Rectal smooth muscle tissue (tissue), 1 donor: ENCODE results near the gene MFAP3.
"Not testable (repeated sequence)": the region's sequence is repeated elsewhere in the genome, so short reads cannot be mapped to it uniquely, and the experiment has no call there.

Source experiments
- H3K27ac ChIP-seq: one replicate; pipeline ENCODE4 v1.7.0; 2013; ENCODE audit warnings: low read depth, low read length, inconsistent platforms
- H3K27me3 ChIP-seq: one replicate; pipeline ENCODE4 v1.7.0; 2013; ENCODE audit warnings: low read length; ENCODE audit not compliant: control insufficient read depth, insufficient read depth
- H3K36me3 ChIP-seq: one replicate; pipeline ENCODE4 v1.7.0; 2013; ENCODE audit warnings: low read length; ENCODE audit not compliant: control insufficient read depth, insufficient read depth
- H3K4me1 ChIP-seq: one replicate; pipeline ENCODE4 v1.7.0; 2013; ENCODE audit warnings: low read length; ENCODE audit not compliant: control insufficient read depth, insufficient read depth
- H3K4me3 ChIP-seq: one replicate; pipeline ENCODE4 v1.7.0; 2013; ENCODE audit warnings: low read length
- H3K9ac ChIP-seq: one replicate; pipeline ENCODE4 v1.7.0; 2013; ENCODE audit warnings: low read length

The MFAP3 gene

GRCh38 chr5:154038707-154039457, at the start of gene MFAP3, which contains the start of gene FAM114A2:
Gene MFAP3, plus strand, starts transcription at chr5:154038967. Its CDS starts 10,756 bp downstream, at chr5:154049723.
Gene FAM114A2, minus strand, starts transcription at chr5:154038910. Its CDS starts 3,957 bp downstream, at chr5:154034953.
- H3K4me1 ChIP-seq: peaks cover 5% of the 10 kb centered on the region
- peak within 1 kb of the TSS; percentile 77 for H3K9ac ChIP-seq
- H3K27ac ChIP-seq: peak within 1 kb of the TSS; percentile 86
- no peaks in the 10 kb centered on the region for H3K27me3 ChIP-seq
- H3K36me3 ChIP-seq: no peaks in the 10 kb centered on the region
- H3K4me3 ChIP-seq: peak within 1 kb of the TSS; percentile 77

- no peak overlapping the region for H3K4me3 ChIP-seq
- no peaks in the 10 kb centered on the region for H3K4me1 ChIP-seq
- no peak overlapping the region for H3K9ac ChIP-seq
- H3K36me3 ChIP-seq: no peaks in the 10 kb centered on the region
- H3K27ac ChIP-seq: no peak overlapping the region
- no peaks in the 10 kb centered on the region for H3K27me3 ChIP-seq
Measured at GRCh38 chr5:153991168-153991567, 47.6 kb upstream of the MFAP3 start.

DNA sequence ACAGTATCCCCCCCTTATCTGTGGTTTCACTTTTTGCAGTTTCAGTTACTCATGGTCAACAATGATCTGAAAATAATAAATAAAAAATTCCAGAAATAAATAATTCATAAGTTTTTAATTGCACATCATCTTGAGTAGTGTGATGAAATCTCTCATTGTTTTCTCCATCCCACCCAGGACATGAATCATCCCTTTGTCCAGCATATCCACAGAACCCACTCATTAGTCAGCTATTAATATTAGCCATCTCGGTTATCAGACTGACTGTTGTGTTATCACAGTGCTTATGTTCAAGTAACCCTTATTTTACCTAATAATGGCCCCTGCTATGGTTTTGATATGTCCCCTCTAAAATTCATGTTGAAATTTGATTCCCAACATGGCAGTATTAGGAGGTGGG, 40.8 kb upstream of the MFAP3 start:
- H3K27me3 ChIP-seq: no peaks in the 10 kb centered on the region
- H3K4me1 ChIP-seq: no peaks in the 10 kb centered on the region
- H3K9ac ChIP-seq: no peak overlapping the region
- H3K36me3 ChIP-seq: peaks cover 7% of the 10 kb centered on the region
- H3K27ac ChIP-seq: no peak overlapping the region
- no peak overlapping the region for H3K4me3 ChIP-seq

GRCh38 chr5:153998768-153999167, 40.0 kb upstream of the MFAP3 start:
- no peak overlapping the region for H3K9ac ChIP-seq
- no peaks in the 10 kb centered on the region for H3K27me3 ChIP-seq
- H3K27ac ChIP-seq: no peak overlapping the region
- H3K36me3 ChIP-seq: peaks cover 7% of the 10 kb centered on the region
- no peaks in the 10 kb centered on the region for H3K4me1 ChIP-seq
- no peak overlapping the region for H3K4me3 ChIP-seq

- H3K27me3 ChIP-seq: no peaks in the 10 kb centered on the region
- no peak overlapping the region for H3K4me3 ChIP-seq
- H3K36me3 ChIP-seq: peaks cover 7% of the 10 kb centered on the region
- no peak overlapping the region for H3K9ac ChIP-seq
- H3K27ac ChIP-seq: no peak overlapping the region
- H3K4me1 ChIP-seq: no peaks in the 10 kb centered on the region
Measured at GRCh38 chr5:153999995-154000394, 38.8 kb upstream of the MFAP3 start.

DNA sequence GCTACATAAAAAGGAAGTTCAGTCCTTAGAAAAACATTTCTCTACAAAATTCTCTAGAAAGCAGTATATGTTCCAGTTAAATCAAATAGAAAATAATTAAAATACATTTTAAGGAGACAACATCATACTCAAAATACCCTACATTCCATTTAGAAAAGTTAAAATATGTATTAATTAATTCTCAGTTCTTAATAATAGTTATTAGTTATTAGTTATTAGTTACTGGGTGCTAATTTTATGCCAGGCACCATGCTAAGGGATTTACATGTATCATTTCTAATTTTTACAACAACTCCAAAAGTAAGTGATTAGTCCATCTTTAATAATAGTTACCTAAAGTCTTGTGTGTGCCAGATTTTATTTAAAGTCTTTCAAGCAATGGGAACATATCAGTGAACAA, 38.1 kb upstream of the MFAP3 start:
- Histone ChIP-seq H3K27ac (no peak overlapping the region), H3K4me1 (no peaks in the 10 kb centered on the region), H3K4me3 (no peak overlapping the region), H3K9ac (no peak overlapping the region), H3K27me3 (no peaks in the 10 kb centered on the region), H3K36me3 (peaks cover 7% of the 10 kb centered on the region)

- no peak overlapping the region for H3K4me3 ChIP-seq
- H3K4me1 ChIP-seq: no peaks in the 10 kb centered on the region
- H3K27me3 ChIP-seq: no peaks in the 10 kb centered on the region
- no peak overlapping the region for H3K9ac ChIP-seq
- peaks cover 6% of the 10 kb centered on the region for H3K36me3 ChIP-seq
- peak overlapping the region; percentile 64 for H3K27ac ChIP-seq
Measured at GRCh38 chr5:154002093-154002492, 36.7 kb upstream of the MFAP3 start.

GRCh38 chr5:154002511-154003020, 36.2 kb upstream of the MFAP3 start:
- Histone ChIP-seq H3K36me3 (peaks cover 6% of the 10 kb centered on the region), H3K9ac (no peak overlapping the region), H3K27ac (peak overlapping the region; percentile 64), H3K4me1 (no peaks in the 10 kb centered on the region), H3K27me3 (no peaks in the 10 kb centered on the region), H3K4me3 (no peak overlapping the region)

GRCh38 chr5:154005648-154006047, 33.1 kb upstream of the MFAP3 start:
- Histone ChIP-seq H3K27me3 (no peaks in the 10 kb centered on the region), H3K4me1 (no peaks in the 10 kb centered on the region), H3K36me3 (peaks cover 3% of the 10 kb centered on the region), H3K4me3 (no peak overlapping the region), H3K27ac (no peak overlapping the region), H3K9ac (no peak overlapping the region)

DNA sequence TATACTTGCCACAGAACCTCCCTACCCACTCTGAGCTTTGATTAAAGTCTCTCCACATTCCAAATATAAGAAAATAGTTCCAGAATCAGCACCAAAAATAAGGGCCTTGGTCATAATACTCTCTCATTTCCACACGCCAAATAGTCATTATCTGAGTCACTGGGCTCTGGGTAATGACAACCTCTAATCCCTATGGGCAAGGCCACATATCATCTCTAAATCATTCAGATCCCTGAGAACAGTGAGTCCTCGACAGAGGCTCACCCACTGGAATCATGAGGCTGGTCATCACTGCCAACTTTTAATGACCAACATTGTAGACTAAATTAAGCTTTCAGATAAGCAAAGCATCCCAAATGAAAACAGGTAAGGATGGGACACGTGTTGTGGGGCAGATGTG, 28.1 kb upstream of the MFAP3 start:
- Histone ChIP-seq H3K4me1 (no peaks in the 10 kb centered on the region), H3K27ac (no peak overlapping the region), H3K36me3 (peaks cover 4% of the 10 kb centered on the region), H3K4me3 (no peak overlapping the region), H3K27me3 (no peaks in the 10 kb centered on the region), H3K9ac (no peak overlapping the region)

GRCh38 chr5:154015071-154015693, 23.6 kb upstream of the MFAP3 start:
- no peak overlapping the region for H3K9ac ChIP-seq
- peaks cover 4% of the 10 kb centered on the region for H3K36me3 ChIP-seq
- H3K27me3 ChIP-seq: no peaks in the 10 kb centered on the region
- no peak overlapping the region for H3K27ac ChIP-seq
- no peaks in the 10 kb centered on the region for H3K4me1 ChIP-seq
- no peak overlapping the region for H3K4me3 ChIP-seq

- H3K4me3 ChIP-seq, H3K27me3 ChIP-seq, H3K36me3 ChIP-seq, H3K4me1 ChIP-seq, H3K27ac ChIP-seq, H3K9ac ChIP-seq: not testable (repeated sequence)
Measured at GRCh38 chr5:154018919-154019318, 19.8 kb upstream of the MFAP3 start.
